GM19397 (cell line): ENCODE measurements around the gene VPS72.
"Not testable (repeated sequence)": the region's sequence is repeated elsewhere in the genome, so short reads cannot be mapped to it uniquely, and the experiment has no call there.

Experiments
- ATAC-seq: cut with Tn5 transposase; IDR thresholded peaks from one replicate; pipeline ENCODE4 v1.9.1; 2021; ENCODE audit warnings: mild to moderate bottlenecking, moderate library complexity; ENCODE audit not compliant: unreplicated experiment

The VPS72 gene

DNA sequence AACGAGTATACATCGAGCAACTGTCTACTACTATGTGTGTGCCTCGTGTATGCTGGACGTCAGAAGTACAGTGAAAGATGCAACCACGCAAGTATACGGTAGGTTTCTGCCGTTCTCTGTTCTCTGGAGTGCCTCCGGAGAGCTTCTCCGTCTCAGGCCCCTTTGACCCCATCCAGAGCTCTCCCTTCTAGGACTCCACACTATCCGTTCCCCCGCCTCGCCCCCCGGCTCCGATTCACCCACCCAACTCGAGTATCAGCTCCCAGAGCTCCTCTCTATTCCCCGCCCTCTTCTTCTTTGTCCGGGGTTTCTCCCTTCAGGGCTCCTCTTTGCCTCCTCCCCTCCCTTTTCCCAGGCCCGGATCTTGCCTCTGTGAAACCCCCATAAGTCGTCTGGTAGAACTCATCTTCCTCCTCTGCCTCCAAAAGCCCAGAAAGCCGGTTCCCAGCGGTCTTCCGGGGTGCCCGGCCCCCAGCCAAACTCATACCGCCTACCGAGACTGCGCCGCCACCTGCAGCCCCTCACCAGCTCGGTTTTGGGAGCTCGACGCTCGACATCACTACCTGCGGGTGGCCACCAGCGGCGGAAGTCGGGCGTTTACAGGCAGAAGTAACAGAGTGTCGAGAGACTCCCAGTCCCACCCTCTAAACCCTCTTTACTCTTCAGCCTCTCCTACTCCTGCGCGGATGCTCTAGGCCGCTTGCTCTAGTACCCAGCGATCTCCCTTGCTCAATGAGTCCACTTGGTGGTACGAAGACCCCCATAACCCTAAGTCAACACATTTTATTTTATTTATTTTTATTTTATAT is at the start of gene VPS72:
TSS of gene VPS72 (minus strand) at position 561 of the 809 bp plus-strand sequence. CDS start at position 485, 76 bp downstream.
- ATAC-seq, result peak; percentile 91

- no peak for ATAC-seq
These were observed 48.4 kb upstream of the VPS72 start for GRCh38 chr1:151238467-151238739.

DNA sequence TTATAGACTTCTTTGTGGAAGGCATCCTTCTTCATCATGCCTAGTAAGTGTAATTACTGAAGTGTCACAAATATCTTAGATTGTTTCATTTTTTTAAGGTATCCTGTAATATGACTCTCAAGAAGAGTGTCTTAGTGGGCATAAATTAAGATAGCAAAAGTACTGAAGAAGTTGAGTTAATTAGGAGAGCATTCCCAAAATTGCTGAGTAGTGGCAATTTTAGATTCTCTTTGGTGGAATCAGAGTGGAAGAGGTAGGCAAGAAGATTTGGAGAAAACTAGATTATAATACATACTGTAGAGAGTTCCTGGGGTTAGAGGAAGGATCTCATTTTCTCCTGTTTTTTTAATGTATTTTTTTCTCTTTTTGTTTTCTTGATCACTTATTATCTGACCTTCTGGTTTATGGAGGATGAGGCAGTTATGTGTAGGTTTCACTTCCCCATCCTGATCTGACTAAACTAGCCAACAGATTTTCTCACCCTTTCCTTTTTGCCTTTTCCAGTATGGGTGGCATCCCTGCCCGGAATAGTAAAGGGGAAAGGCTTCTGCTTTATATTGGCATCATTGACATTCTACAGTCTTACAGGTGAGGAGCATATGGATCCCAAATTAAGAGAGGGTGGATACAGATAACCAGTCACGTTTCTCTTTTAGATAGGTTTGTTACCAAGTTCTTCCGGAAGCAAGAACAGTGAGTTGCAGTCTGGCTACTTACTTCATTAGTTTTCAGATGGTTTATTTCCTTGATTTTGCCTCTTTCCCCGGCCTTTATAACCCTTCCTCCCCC is 47.9 kb upstream of the VPS72 start:
- no peak for ATAC-seq

- ATAC-seq, result no peak
These were observed 45.2 kb upstream of the VPS72 start for GRCh38 chr1:151235235-151235634.

GRCh38 chr1:151222130-151222529 is 32.1 kb upstream of the VPS72 start:
- no peak for ATAC-seq

- ATAC-seq, result no peak
These were observed 31.6 kb upstream of the VPS72 start for GRCh38 chr1:151221616-151222015.

- ATAC-seq, result no peak
These were observed 23.6 kb upstream of the VPS72 start for GRCh38 chr1:151213560-151213959.

DNA sequence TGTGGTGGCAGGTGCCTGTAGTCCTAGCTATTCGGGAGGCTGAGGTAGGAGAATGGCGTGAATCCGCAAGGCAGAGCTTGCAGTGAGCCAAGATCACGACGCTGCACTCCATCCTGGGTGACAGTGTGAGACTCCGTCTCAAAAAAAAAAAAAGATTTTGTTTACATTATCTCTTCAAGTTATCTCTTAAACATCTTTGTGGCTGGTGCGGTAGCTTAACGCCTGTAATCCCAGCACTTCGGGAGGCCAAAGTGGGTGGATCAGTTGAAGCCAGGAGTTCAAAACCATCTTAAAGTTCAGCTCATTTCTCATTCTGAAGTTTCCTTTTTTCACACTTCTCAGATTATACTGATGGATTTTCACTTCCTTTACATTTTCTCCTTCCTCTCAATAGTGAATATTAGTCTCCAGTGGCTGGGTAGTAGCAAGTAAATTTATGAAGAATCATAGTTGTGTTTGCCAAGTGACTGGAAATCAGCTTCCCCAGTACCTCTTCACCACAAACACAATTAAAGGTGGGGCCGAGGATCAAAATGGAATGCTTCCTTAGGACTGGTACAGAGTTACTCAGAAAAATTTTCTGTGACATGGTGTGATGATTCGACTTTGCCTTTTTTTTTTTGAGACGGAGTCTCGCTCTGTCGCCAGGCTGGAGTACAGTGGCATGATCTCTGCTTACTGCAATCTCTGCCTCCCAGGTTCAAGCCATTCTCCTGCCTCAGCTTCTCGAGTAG is 22.1 kb upstream of the VPS72 start:
- ATAC-seq, result no peak

GRCh38 chr1:151210830-151211229 is 20.8 kb upstream of the VPS72 start:
- ATAC-seq, result no peak

GRCh38 chr1:151205381-151205965 is 15.5 kb upstream of the VPS72 start:
- ATAC-seq, result not testable (repeated sequence)

GRCh38 chr1:151199873-151200581 is 10.0 kb upstream of the VPS72 start:
- ATAC-seq, result no peak

GRCh38 chr1:151198254-151199127 is 8.5 kb upstream of the VPS72 start, which contains the start of gene PIP5K1A:
PIP5K1A (plus strand) TSS chr1:151198552; CDS start chr1:151198997, 445 bp downstream.
- ATAC-seq, result peak; percentile 93

DNA sequence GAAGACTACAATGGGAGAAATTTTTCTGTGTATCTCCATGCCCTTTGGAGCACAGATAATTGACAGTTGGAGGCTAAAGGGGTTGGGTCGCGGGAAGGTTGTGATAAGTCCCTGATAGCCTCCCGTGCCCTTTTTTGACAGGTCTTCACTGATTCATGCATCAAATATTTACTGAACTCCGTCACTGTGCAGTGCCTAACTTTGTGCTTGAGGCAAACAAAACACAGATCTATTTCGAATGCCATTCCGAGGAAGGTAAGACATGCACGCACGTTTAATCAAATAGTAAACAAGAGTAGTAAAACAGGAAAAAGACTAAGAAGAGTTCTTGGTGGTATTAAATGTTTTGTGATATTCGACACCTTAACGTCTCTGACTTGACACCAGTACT is 7.9 kb upstream of the VPS72 start:
- ATAC-seq, result no peak

DNA sequence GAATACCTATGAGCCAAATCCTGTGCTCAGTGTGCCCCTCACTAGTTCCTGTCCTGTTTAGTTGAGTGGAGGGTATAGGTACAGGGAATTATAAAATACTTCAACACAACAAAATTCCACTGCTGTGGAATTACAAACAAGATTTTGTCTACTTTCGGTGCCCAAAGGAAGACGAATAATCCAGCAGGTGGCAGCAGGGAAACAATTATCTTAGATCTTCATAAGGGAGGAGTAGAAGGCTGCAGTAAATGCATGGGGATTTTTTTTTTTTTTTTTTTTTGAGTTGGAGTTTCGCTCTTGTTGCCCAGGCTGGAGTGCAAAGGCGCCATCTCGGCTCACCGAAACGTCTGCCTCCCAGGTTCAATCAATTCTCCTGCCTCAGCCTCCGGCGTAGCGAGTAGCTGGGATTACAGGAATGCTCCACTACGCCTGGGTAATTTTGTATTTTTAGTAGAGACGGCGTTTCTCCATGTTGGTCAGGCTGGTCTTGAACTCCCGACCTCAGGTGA is 6.3 kb upstream of the VPS72 start:
- ATAC-seq, result no peak

DNA sequence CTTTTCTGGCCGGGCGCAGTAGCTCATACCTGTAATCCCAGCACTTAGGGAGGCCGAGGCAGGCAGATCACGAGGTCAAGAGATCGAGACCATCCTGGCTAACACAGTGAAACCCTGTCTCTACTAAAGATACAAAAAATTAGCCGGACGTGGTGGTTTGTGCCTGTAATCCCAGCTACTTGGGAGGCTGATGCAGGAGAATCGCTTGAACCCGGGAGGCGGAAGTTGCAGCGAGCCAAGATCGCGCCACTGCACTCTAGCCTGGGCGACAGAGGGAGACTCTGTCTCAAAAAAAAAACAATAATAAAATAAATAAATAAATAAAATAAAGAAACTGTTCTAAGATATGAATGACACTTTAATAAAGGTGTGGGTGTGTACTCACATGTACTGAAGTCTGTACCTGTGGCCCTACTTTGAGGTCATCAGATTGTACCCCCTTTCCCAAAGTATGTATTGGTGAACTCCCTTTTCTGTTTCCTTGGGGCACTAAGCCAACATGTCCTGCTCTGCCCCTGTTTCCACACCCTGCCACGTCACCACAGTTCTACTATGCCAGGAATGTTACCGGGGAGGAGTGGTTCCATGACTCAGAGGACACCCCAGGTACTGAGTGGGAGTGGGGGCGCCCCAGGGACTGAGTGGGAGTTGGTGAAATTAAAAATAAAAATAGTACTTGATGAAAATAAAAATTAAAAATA is 5.0 kb upstream of the VPS72 start:
- not testable (repeated sequence) for ATAC-seq

DNA sequence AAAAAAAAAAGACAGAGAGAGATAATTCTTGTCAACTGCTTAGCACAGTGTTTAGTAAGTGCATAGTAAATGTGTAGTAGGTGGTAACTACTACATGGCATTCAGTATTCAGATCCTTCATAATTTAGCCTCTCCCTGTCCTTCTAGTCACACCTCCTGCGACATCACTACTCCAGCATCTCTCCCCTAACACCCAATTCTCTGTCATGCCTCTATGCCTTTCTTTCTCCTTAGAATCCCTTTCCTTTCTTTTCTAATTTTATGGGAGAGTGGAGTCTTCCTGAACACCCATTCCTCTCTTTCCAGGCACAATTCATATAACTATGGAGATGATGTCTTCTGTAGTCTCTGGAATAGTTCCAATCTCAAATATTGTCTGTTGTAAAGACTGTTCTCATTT is 3.9 kb upstream of the VPS72 start:
- no peak for ATAC-seq

DNA sequence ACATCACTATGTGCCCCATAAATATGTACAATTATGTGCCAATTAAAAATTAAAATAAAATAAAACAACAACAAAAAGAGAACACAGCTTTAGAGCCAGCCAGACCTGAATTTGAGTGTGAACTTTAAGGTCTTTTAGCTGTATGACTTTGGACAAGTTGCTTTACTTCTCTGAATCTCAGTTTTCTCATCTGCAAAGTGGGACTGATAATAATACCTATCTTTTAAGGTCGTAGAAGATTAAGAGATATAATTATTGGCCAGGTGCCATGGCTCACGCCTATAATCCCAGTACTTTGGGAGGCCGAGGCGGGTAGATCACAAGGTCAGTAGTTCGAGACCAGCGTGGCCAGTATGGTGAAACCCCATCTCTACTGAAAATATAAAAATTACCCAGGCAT is 3.3 kb upstream of the VPS72 start:
- ATAC-seq, result no peak

DNA sequence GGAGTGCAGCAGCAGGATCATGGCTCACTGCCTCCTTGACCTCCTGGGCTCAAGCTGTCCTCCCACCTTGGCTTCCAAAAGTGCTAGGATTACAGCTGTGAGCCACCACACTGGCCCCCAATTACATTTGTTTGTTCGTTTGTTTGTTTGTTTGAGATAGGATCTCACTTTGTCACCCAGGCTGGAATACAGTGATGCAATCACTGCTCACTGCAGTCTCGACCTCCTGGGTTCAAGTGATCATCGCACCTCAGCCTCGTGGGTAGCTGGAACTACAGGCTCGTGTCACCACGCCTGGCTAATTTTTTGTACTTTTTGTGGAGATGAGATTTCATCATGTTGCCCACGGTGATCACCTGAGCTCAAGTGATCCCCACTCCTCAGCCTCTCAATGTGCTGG is 2.0 kb upstream of the VPS72 start:
- ATAC-seq, result no peak

- not testable (repeated sequence) for ATAC-seq
These were observed 1.3 kb downstream of the VPS72 start for GRCh38 chr1:151188667-151189066.
